B cell (primary cell): Measurements from ENCODE around the gene PTPRS. TPM values are rescaled to one million over a fixed set of nuclear protein-coding genes. Genes with fewer than 3 reads are reported as not detected.

Experiments
- ATAC-seq: fragments of 200-7000 bp; cut with Tn5 transposase; one replicate; pipeline ENCODE4 v1.10.0; 2021; ENCODE audit warnings: low read depth, mild to moderate bottlenecking, moderate number of reproducible peaks, moderate library complexity
- CTCF ChIA-PET: fragments of 350-600 bp; sonication (Branson Sonifier 250); formaldehyde crosslinking; loops from one replicate; lab custom pipeline; 2021; ENCODE audit warnings: antibody characterized with exemption, inconsistent platforms; lab: Charles Lee
- POLR2A ChIA-PET: fragments of 350-600 bp; sonication (Branson Sonifier 250); formaldehyde crosslinking; loops from one replicate; lab custom pipeline; 2021; ENCODE audit warnings: antibody characterized with exemption; lab: Charles Lee
- DNase-seq: peaks from one replicate; pipeline ENCODE4 v3.0.0; 2013
- H2AFZ ChIP-seq: 2 replicates; pipeline ENCODE4 v1.6.1; 2012; ENCODE audit warnings: mild to moderate bottlenecking, low read depth, low read length; ENCODE audit not compliant: insufficient read depth, poor library complexity, severe bottlenecking
- H3K27ac ChIP-seq, 2 donors: 1 replicate in 1 of 2; 2 replicates in 1 of 2; pipeline ENCODE4 v1.5.1; 2012 to 2013; ENCODE audit warnings: low read length in 2 of 2, mild to moderate bottlenecking in 2 of 2, moderate library complexity in 1 of 2
- H3K27me3 ChIP-seq, 4 experiments: fragments of 200-600 bp in 1 of 4; sonication (generic) in 1 of 4; replicated peaks in 1 of 4; 1 replicate in 2 of 4; 2 replicates in 2 of 4; pipeline versions ENCODE4 v1.6.1 to v1.7.0; 2013 to 2016; ENCODE audit warnings: low read length in 3 of 4, mild to moderate bottlenecking in 2 of 4, mixed read lengths in 1 of 4, moderate library complexity in 1 of 4; ENCODE audit not compliant: insufficient read depth in 4 of 4, control insufficient read depth in 3 of 4; ENCODE audit errors: control extremely low read depth in 1 of 4
- H3K36me3 ChIP-seq, 2 experiments: replicated peaks in 1 of 2; 1 replicate in 1 of 2; 2 replicates in 1 of 2; pipeline versions ENCODE4 v1.6.1 to v1.7.1; 2013; ENCODE audit warnings: low read length in 1 of 2; ENCODE audit not compliant: insufficient read depth in 2 of 2, control insufficient read depth in 1 of 2; ENCODE audit errors: control extremely low read depth in 1 of 2, extremely low read depth in 1 of 2
- H3K4me1 ChIP-seq, 2 donors: fragments of 200-600 bp in 1 of 2; sonication (generic) in 1 of 2; 1 replicate in 1 of 2; 2 replicates in 1 of 2; pipeline versions ENCODE4 v1.5.1 to v1.6.1; 2013 to 2017; ENCODE audit warnings: low read length in 2 of 2; ENCODE audit not compliant: control insufficient read depth in 2 of 2, insufficient read depth in 2 of 2
- H3K4me2 ChIP-seq: replicated peaks from 2 replicates; pipeline ENCODE3; 2012; ENCODE audit warnings: mild to moderate bottlenecking, low read depth, low read length; ENCODE audit not compliant: poor library complexity, severe bottlenecking
- H3K4me3 ChIP-seq, 5 experiments: fragments of 200-600 bp in 1 of 5; sonication (generic) in 1 of 5; 1 replicate in 3 of 5; 2 replicates in 2 of 5; pipeline versions ENCODE4 v1.5.1 to v1.7.0; 2011 to 2016; ENCODE audit warnings: low read length in 4 of 5, mild to moderate bottlenecking in 4 of 5, low read depth in 2 of 5, control low read depth in 1 of 5, moderate library complexity in 1 of 5; ENCODE audit not compliant: insufficient read depth in 1 of 5; ENCODE audit errors: control extremely low read depth in 1 of 5, extremely low read depth in 1 of 5
- H3K79me2 ChIP-seq: fragments of 200-600 bp; sonication (generic); one replicate; pipeline ENCODE4 v1.6.0; 2016; ENCODE audit warnings: low read length; ENCODE audit not compliant: control insufficient read depth, insufficient read depth
- H3K9ac ChIP-seq: fragments of 200-600 bp; sonication (generic); 2 replicates; pipeline ENCODE4 v1.6.1; 2017; ENCODE audit warnings: mild to moderate bottlenecking, low read length, moderate library complexity
- H3K9me3 ChIP-seq, 3 donors: one replicate each; pipeline versions ENCODE4 v1.6.1 to v1.7.1; 2013; ENCODE audit warnings: low read length in 2 of 3; ENCODE audit not compliant: control insufficient read depth in 2 of 3, insufficient read depth in 1 of 3; ENCODE audit errors: control extremely low read depth in 1 of 3
- H4K20me1 ChIP-seq: 2 replicates; pipeline ENCODE4 v1.6.0; 2012; ENCODE audit warnings: mild to moderate bottlenecking, low read length; ENCODE audit not compliant: insufficient read depth, control insufficient read depth, poor library complexity, severe bottlenecking
- H3K27ac Mint-ChIP-seq: one replicate; pipeline ENCODE4 v1.8.0; 2021; ENCODE audit warnings: mixed read lengths
- H3K27me3 Mint-ChIP-seq: one replicate; pipeline ENCODE4 v1.8.0; 2021; ENCODE audit warnings: mixed read lengths
- H3K4me1 Mint-ChIP-seq: one replicate; pipeline ENCODE4 v1.8.0; 2021; ENCODE audit warnings: mixed read lengths
- H3K4me3 Mint-ChIP-seq: one replicate; pipeline ENCODE4 v1.8.0; 2021; ENCODE audit warnings: mixed read lengths
- H3K9me3 Mint-ChIP-seq: one replicate; pipeline ENCODE4 v1.8.0; 2022; ENCODE audit warnings: mixed read lengths; ENCODE audit not compliant: insufficient read depth
- EZH2 ChIP-seq: IDR thresholded peaks from 2 replicates; pipeline ENCODE4 v1.6.1; 2012; ENCODE audit warnings: borderline replicate concordance, low read depth, mild to moderate bottlenecking, moderate library complexity, low read length; ENCODE audit not compliant: insufficient read depth, poor library complexity, severe bottlenecking
- WGBS: methylation state at CpG from one replicate; pipeline ENCODE4 v1.1.5; 2013; ENCODE audit warnings: missing lambda C conversion rate; ENCODE audit not compliant: insufficient coverage; 5-methylcytosine and 5-hydroxymethylcytosine counted together
- intact Hi-C: fragments of 100-400 bp; cut with micrococcal nuclease; formaldehyde crosslinking; loops from one replicate; pipeline ENCODE4 v1.10.0; 2022
- polyA plus RNA-seq: library from polyadenylated mRNA; depleted of rRNA; stranded (reverse); fragments of >200 nt; gene quantifications from 2 replicates; pipeline ENCODE4 v1.2.3, GENCODE V29; 2012
- total RNA-seq, 2 donors: library from RNA; stranded (reverse); fragments of 120-200 nt in 1 of 2; gene quantifications; 1 replicate in 1 of 2; 2 replicates in 1 of 2; pipeline versions ENCODE4 v1.2.3 to v1.2.4, GENCODE V29; 2013 to 2022
- TF ChIP-seq, protein P1 (sequence below): fragments of 200-600 bp; IDR thresholded peaks from one replicate; pipeline ENCODE4 v1.8.0; 2022; ENCODE audit warnings: antibody characterized with exemption, mild to moderate bottlenecking

The PTPRS gene
- total and polyA plus RNA-seq, 2 donors (not counting 1 experiment from before 2014, with no cell fraction given), result 6.5 to 10.0 TPM

DNA sequence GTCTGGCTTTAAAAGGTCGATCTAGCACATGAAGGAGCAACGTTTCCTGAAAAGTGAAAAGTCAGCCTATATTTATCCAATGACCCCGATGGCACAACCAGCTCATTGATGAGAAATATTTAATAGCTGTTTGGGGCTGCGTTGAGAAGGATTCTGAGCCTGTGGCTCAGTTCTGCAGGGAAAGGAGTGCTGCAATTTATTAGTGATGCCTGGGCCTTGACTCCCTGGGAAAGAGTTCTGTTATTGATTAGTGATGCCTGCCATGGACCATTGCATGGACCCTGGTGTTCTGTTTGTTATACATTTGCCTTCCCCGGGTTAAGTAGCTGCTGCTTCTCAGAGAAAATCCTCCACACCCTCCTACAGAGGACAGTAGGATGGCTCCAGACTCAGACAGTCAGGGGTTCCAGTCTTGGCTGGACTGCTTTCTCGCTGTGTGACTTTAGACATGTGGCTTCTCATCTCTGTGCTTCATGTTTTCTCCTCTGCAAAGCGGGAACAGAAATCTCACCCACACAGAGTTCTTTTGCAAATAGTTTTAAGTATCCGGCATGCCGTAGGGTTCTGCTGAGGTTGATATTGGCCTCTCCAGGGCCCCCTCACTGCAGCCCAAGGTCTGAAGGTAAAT, 17.7 kb upstream of the PTPRS start:
- Histone ChIP-seq H2AFZ (no peak overlapping the region), H3K4me3 (no peak overlapping the region), H3K4me1 (no peaks in the 10 kb centered on the region), H3K4me2 (no peak overlapping the region), H3K79me2 (no peaks in the 10 kb centered on the region), H3K27ac (no peak overlapping the region), H3K9me3 (peaks cover 0 to 13% (median 0%) of the 10 kb centered on the region in 3 donors), H3K36me3 (no peaks in the 10 kb centered on the region), H4K20me1 (no peaks in the 10 kb centered on the region), H3K27me3 (peaks cover 0 to 28% (median 0%) of the 10 kb centered on the region in 4 experiments), H3K9ac (no peak overlapping the region)
- intact Hi-C loops, result loop anchor here (10.0 kb wide), 1 partner anchor 313 kb away; no protein-coding TSS in a partner anchor
- no peak overlapping the region for H3K4me3 Mint-ChIP-seq
- POLR2A ChIA-PET, result no interaction called here
- TF ChIP-seq, protein P1, sequence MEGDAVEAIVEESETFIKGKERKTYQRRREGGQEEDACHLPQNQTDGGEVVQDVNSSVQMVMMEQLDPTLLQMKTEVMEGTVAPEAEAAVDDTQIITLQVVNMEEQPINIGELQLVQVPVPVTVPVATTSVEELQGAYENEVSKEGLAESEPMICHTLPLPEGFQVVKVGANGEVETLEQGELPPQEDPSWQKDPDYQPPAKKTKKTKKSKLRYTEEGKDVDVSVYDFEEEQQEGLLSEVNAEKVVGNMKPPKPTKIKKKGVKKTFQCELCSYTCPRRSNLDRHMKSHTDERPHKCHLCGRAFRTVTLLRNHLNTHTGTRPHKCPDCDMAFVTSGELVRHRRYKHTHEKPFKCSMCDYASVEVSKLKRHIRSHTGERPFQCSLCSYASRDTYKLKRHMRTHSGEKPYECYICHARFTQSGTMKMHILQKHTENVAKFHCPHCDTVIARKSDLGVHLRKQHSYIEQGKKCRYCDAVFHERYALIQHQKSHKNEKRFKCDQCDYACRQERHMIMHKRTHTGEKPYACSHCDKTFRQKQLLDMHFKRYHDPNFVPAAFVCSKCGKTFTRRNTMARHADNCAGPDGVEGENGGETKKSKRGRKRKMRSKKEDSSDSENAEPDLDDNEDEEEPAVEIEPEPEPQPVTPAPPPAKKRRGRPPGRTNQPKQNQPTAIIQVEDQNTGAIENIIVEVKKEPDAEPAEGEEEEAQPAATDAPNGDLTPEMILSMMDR, result no peak
- TF ChIP-seq EZH2, result no peak
- peaks cover 37% of the 10 kb centered on the region for H3K27me3 Mint-ChIP-seq
- CTCF ChIA-PET, result no interaction called here
- H3K9me3 Mint-ChIP-seq, result no peaks in the 10 kb centered on the region
- ATAC-seq (no peak), DNase-seq (no peak)
- WGBS, result 81% methylated on average over 6 of the region's 9 CpGs
- H3K4me1 Mint-ChIP-seq, result no peaks in the 10 kb centered on the region
- H3K27ac Mint-ChIP-seq, result no peak overlapping the region

DNA sequence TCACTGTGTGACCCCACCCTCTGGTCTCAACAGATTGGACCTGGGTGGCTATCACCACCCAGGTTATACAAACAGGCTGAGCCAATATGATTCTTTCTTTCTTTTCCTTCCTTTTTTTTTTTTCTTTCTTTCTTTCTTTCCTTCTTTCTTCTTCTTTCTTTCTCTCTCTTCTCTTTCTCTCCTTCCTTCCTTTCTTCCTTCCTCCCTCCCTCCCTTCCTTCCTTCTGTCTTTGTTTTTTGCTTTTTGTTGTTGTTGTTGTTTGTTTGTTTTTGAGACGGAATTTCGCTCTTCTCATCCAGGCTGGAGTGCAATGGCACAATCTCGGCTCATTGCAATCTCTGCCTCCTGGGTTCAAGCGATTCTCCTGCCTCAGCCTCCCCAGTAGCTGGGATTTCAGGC, 17.0 kb upstream of the PTPRS start:
- Histone ChIP-seq H3K9ac (no peak overlapping the region), H3K4me3 (no peak overlapping the region), H3K4me2 (no peak overlapping the region), H3K4me1 (no peaks in the 10 kb centered on the region), H3K27me3 (peaks cover 0 to 28% (median 0%) of the 10 kb centered on the region in 4 experiments), H3K36me3 (no peaks in the 10 kb centered on the region), H2AFZ (no peak overlapping the region), H3K27ac (no peak overlapping the region), H3K79me2 (no peaks in the 10 kb centered on the region), H3K9me3 (peaks cover 0 to 13% (median 0%) of the 10 kb centered on the region in 3 donors), H4K20me1 (no peaks in the 10 kb centered on the region)
- TF ChIP-seq, protein P1, result no peak
- no peak for TF ChIP-seq EZH2
- CTCF ChIA-PET, result no interaction called here
- DNase-seq (no peak), ATAC-seq (no peak)
- Mint-ChIP-seq H3K4me3 (no peak overlapping the region), H3K27me3 (peaks cover 37% of the 10 kb centered on the region), H3K9me3 (no peaks in the 10 kb centered on the region), H3K27ac (no peak overlapping the region), H3K4me1 (no peaks in the 10 kb centered on the region)
- intact Hi-C loops, result loop anchor here (10.0 kb wide), 1 partner anchor 313 kb away; no protein-coding TSS in a partner anchor
- 89% methylated on average over 2 of the region's 4 CpGs for WGBS
- POLR2A ChIA-PET, result no interaction called here
